Loucy (cell line): ENCODE measurements around the gene TEX2.

ENCODE experiments used
- H2AFZ ChIP-seq: fragments of 200-600 bp; sonication (generic); 2 replicates; pipeline ENCODE4 v1.6.0; 2016; ENCODE audit warnings: antibody characterized with exemption, mild to moderate bottlenecking, low read length, moderate library complexity
- H3F3A ChIP-seq: fragments of 200-600 bp; 2 replicates; pipeline ENCODE4 v1.6.0; 2016; ENCODE audit warnings: antibody characterized with exemption, low read depth, mild to moderate bottlenecking
- H3K27me3 ChIP-seq: fragments of 200-600 bp; sonication (generic); 2 replicates; pipeline ENCODE4 v1.6.1; 2014; ENCODE audit warnings: low read length, mild to moderate bottlenecking; ENCODE audit not compliant: insufficient read depth, poor library complexity, severe bottlenecking
- H3K36me3 ChIP-seq: fragments of 200-600 bp; sonication (generic); 2 replicates; pipeline ENCODE4 v1.6.1; 2016; ENCODE audit warnings: low read length; ENCODE audit not compliant: insufficient read depth
- H3K4me1 ChIP-seq: fragments of 200-600 bp; sonication (generic); 2 replicates; pipeline ENCODE4 v1.5.1; 2014; ENCODE audit warnings: low read length, mild to moderate bottlenecking; ENCODE audit not compliant: insufficient read depth, poor library complexity, severe bottlenecking
- H3K4me2 ChIP-seq: fragments of 200-600 bp; sonication (generic); 2 replicates; pipeline ENCODE4 v1.6.0; 2014; ENCODE audit warnings: antibody characterized with exemption, low read length, low read depth, mild to moderate bottlenecking; ENCODE audit not compliant: poor library complexity, severe bottlenecking
- H3K4me3 ChIP-seq: fragments of 200-600 bp; sonication (generic); 2 replicates; pipeline ENCODE4 v1.5.1; 2014; ENCODE audit warnings: low read length, mild to moderate bottlenecking, mixed read lengths; ENCODE audit not compliant: poor library complexity, severe bottlenecking
- H3K79me2 ChIP-seq: fragments of 200-600 bp; sonication (generic); 2 replicates; pipeline ENCODE4 v1.6.1; 2014; ENCODE audit warnings: low read length; ENCODE audit not compliant: insufficient read depth
- H3K9ac ChIP-seq: fragments of 200-600 bp; sonication (generic); 2 replicates; pipeline ENCODE4 v1.6.0; 2014; ENCODE audit warnings: mild to moderate bottlenecking, low read depth, low read length, moderate library complexity; ENCODE audit not compliant: poor library complexity, severe bottlenecking
- H3K9me2 ChIP-seq: fragments of 200-600 bp; sonication (generic); replicated peaks from 2 replicates; pipeline ENCODE4 v1.6.1; 2016; ENCODE audit warnings: low read depth, low read length, mixed read lengths
- H3K9me3 ChIP-seq: fragments of 200-600 bp; sonication (generic); 2 replicates; pipeline ENCODE4 v1.6.1; 2014; ENCODE audit warnings: mild to moderate bottlenecking, antibody characterized with exemption, low read length, low read depth; ENCODE audit not compliant: insufficient read depth
- H4K20me1 ChIP-seq: fragments of 200-600 bp; sonication (generic); 2 replicates; pipeline ENCODE4 v1.6.0; 2014; ENCODE audit warnings: antibody characterized with exemption, low read length, mild to moderate bottlenecking; ENCODE audit not compliant: insufficient read depth, poor library complexity, severe bottlenecking
- CTCF ChIP-seq: fragments of 200-600 bp; sonication (generic); conservative IDR thresholded peaks from 2 replicates; pipeline ENCODE4 v1.5.1; 2014; ENCODE audit warnings: mild to moderate bottlenecking, antibody characterized with exemption, low read length
- EZH2phosphoT487 ChIP-seq: fragments of 200-600 bp; IDR thresholded peaks from 2 replicates; pipeline ENCODE4 v1.6.1; 2018; ENCODE audit warnings: antibody characterized with exemption, mild to moderate bottlenecking, moderate library complexity, borderline replicate concordance

Gene TEX2

GRCh38 chr17:64231567-64232141 is 31.4 kb downstream of the TEX2 start:
- H3K27me3 ChIP-seq: no peaks in the 10 kb centered on the region
- H3K9ac ChIP-seq: no peak overlapping the region
- H3K36me3 ChIP-seq: no peaks in the 10 kb centered on the region
- 0 out of 2 replicates have a peak, but pooled peaks cover 1% of the 10 kb centered on the region for H3K79me2 ChIP-seq
- H3K4me3 ChIP-seq: no peak overlapping the region
- H3K4me2 ChIP-seq: no peak overlapping the region
- no peaks in the 10 kb centered on the region for H3K9me2 ChIP-seq
- no peak for TF ChIP-seq CTCF
- no peak for TF ChIP-seq EZH2phosphoT487
- no peaks in the 10 kb centered on the region for H4K20me1 ChIP-seq
- H3K9me3 ChIP-seq: no peaks in the 10 kb centered on the region
- H3K4me1 ChIP-seq: no peaks in the 10 kb centered on the region
- no peaks in the 10 kb centered on the region for H3F3A ChIP-seq
- H2AFZ ChIP-seq: no peak overlapping the region

GRCh38 chr17:64230791-64231408 is 32.2 kb downstream of the TEX2 start:
- Histone ChIP-seq H3K9ac (no peak overlapping the region), H3K4me3 (no peak overlapping the region), H3K36me3 (no peaks in the 10 kb centered on the region), H3K9me2 (no peaks in the 10 kb centered on the region), H3F3A (no peaks in the 10 kb centered on the region), H2AFZ (no peak overlapping the region), H3K4me2 (no peak overlapping the region), H3K27me3 (no peaks in the 10 kb centered on the region), H3K9me3 (no peaks in the 10 kb centered on the region), H3K79me2 (peaks cover 3% of the 10 kb centered on the region; the same call in 1 of the 2 replicates), H4K20me1 (no peaks in the 10 kb centered on the region), H3K4me1 (no peaks in the 10 kb centered on the region)
- TF ChIP-seq EZH2phosphoT487: no peak
- TF ChIP-seq CTCF: no peak

GRCh38 chr17:64229815-64230728 is 33.0 kb downstream of the TEX2 start:
- H3K9ac ChIP-seq: no peak overlapping the region
- H3K79me2 ChIP-seq: peaks cover 6% of the 10 kb centered on the region; the same call in 1 of the 2 replicates
- H3K36me3 ChIP-seq: no peaks in the 10 kb centered on the region
- no peak overlapping the region for H3K4me2 ChIP-seq
- no peak overlapping the region for H3K4me3 ChIP-seq
- H3K27me3 ChIP-seq: no peaks in the 10 kb centered on the region
- no peak overlapping the region for H2AFZ ChIP-seq
- no peaks in the 10 kb centered on the region for H3K9me3 ChIP-seq
- no peaks in the 10 kb centered on the region for H4K20me1 ChIP-seq
- TF ChIP-seq CTCF (no peak), EZH2phosphoT487 (no peak)
- H3K4me1 ChIP-seq: no peaks in the 10 kb centered on the region
- H3F3A ChIP-seq: no peaks in the 10 kb centered on the region
- H3K9me2 ChIP-seq: no peaks in the 10 kb centered on the region
